GM18868 (cell line): Measurements from ENCODE around the gene RAB36.
A peak's percentile ranks its signal among the peaks of the same experiment; 100 is the strongest.

Source experiments
- ATAC-seq: cut with Tn5 transposase; IDR thresholded peaks from one replicate; pipeline ENCODE4 v1.9.1; 2021; ENCODE audit warnings: mild to moderate bottlenecking, moderate library complexity; ENCODE audit not compliant: unreplicated experiment

Gene RAB36

GRCh38 chr22:23180893-23181720 is 35.8 kb downstream of the RAB36 start:
- no peak for ATAC-seq

GRCh38 chr22:23181721-23182308 is 36.5 kb downstream of the RAB36 start:
- ATAC-seq = no peak

GRCh38 chr22:23182309-23183060 is 37.2 kb downstream of the RAB36 start:
- peak; percentile 49 for ATAC-seq

GRCh38 chr22:23183061-23183698 is 37.9 kb downstream of the RAB36 start:
- ATAC-seq = no peak

GRCh38 chr22:23184100-23184763 is 39.0 kb downstream of the RAB36 start:
- ATAC-seq = no peak

- ATAC-seq = no peak
Observed at GRCh38 chr22:23184764-23185113, 39.5 kb downstream of the RAB36 start.

GRCh38 chr22:23187211-23187610 is 41.9 kb downstream of the RAB36 start:
- no peak for ATAC-seq

GRCh38 chr22:23187871-23188700 is 42.8 kb downstream of the RAB36 start:
- no peak for ATAC-seq

- no peak for ATAC-seq
Observed at GRCh38 chr22:23190526-23190925, 45.2 kb downstream of the RAB36 start.

- ATAC-seq = no peak
Observed at GRCh38 chr22:23192133-23192532, 46.9 kb downstream of the RAB36 start.

- ATAC-seq = no peak
Observed at GRCh38 chr22:23192558-23192957, 47.3 kb downstream of the RAB36 start.

- ATAC-seq = no peak
Observed at GRCh38 chr22:23193196-23193827, 48.0 kb downstream of the RAB36 start.

GRCh38 chr22:23193882-23194281 is 48.6 kb downstream of the RAB36 start:
- no peak for ATAC-seq

- no peak for ATAC-seq
Observed at GRCh38 chr22:23196165-23196564, 50.9 kb downstream of the RAB36 start.

- no peak for ATAC-seq
Observed at GRCh38 chr22:23197836-23198235, 52.6 kb downstream of the RAB36 start.

GRCh38 chr22:23199159-23199558 is 53.9 kb downstream of the RAB36 start:
- no peak for ATAC-seq

- no peak for ATAC-seq
Observed at GRCh38 chr22:23200898-23201297, 55.6 kb downstream of the RAB36 start.

- ATAC-seq = no peak
Observed at GRCh38 chr22:23202812-23203451, 57.7 kb downstream of the RAB36 start.
